ENCODE data around the gene GLRX3.
"Not testable (repeated sequence)": the region's sequence is repeated elsewhere in the genome, so short reads cannot be mapped to it uniquely, and the experiment has no call there.

GLRX3 gene

DNA sequence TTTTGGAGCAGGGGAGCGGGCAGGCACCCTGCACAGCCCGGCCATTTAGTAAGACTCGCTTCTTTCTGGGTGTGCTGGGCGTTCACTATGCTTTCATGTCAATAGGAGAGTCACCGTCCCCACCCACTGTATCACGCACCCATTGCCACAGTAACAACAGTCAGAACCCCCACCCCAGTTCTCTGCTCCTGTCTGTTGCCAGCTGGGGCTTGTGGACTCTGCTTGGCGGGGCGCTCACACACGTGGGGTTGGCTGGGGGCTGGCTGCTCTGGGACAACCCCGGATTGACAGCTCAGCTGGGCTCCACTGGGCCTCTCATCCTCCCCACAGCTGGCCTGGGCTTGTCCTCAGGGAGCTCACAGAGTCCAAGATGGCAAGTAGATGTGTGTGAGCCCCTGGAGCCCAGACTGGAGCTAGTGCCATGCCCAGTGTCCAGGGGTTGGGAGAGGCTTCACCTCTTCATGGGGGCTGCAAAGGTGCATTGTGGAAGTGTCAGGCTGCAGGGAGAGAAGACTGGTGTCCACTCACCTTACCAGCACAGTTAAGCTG, 59.6 kb downstream of the GLRX3 start:
- DNase-seq (no peak), ATAC-seq (replicated peaks) (no peak)
- Mint-ChIP-seq H3K36me3 (ENCODE audit: insufficient read depth) (peaks cover 4% of the 10 kb centered on the region), H3K27me3 (peaks cover 0 to 10% of the 10 kb centered on the region in 2 donors), H3K27ac (peak overlapping the region in 1 of 2 donors; percentile 39), H3K4me3 (no peak overlapping the region), H3K4me1 (ENCODE audit: low read depth in 2 of 2) (peaks cover 3 to 5% of the 10 kb centered on the region in 2 donors), H3K9me3 (no peaks in the 10 kb centered on the region)

DNA sequence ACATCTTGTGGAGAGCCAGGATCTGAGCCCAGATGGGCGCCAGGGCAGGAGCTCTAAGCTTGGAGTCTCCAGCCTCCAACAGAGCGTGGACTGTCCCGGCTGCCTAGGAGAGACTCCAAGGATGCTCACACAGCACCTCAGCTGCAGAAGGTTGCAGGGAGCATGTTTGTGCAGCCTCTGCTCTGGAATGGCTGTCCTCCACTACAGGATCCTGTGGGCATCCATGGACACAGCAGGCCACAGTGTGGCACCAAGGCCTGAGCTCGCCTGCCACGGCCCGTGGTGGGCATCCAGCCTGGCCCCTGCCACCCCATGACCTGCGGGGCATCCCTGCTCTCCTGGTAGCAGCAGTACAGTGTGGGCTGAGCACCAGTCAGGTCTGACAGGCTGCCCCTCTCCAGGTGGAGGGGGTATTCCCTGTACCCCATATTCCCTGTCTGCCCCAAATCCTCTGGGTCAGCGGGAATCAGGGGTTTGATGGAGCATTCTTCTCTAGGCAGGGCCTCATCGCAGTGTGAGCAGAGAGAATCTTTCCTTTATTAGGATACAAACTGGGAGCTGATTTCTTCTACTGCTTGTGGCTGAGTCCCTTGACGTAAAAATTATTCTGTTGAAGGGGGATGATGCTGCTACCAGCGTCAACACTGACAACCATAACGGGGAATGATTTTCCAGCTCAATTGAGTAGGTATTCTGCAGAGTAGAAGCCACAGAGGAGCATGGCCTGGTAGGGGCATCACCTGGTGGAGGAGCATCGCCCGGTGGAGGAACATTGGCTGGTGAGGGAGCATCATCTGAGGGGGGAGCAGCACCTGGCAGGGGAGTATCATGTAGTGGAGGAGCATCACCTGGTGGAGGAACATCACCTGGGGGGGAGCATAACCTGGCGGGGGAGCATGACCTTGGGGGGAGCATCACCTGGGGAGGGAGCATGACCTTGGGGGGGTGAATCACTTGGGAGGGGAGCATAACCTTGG, 60.6 kb downstream of the GLRX3 start:
- Mint-ChIP-seq H3K36me3 (ENCODE audit: insufficient read depth) (peaks cover under 1% of the 10 kb centered on the region), H3K4me1 (ENCODE audit: low read depth in 2 of 2) (peaks cover 0 to 2% of the 10 kb centered on the region in 2 donors), H3K4me3 (no peak overlapping the region), H3K9me3 (no peaks in the 10 kb centered on the region), H3K27ac (peak overlapping the region in 1 of 2 donors; percentile 44), H3K27me3 (peaks cover 0 to 3% of the 10 kb centered on the region in 2 donors)
- ATAC-seq (replicated peaks) (no peak), DNase-seq (no peak)

GRCh38 chr10:130198651-130199050, 62.5 kb downstream of the GLRX3 start:
- Mint-ChIP-seq H3K9me3 (no peaks in the 10 kb centered on the region), H3K4me3 (no peak overlapping the region), H3K27ac (no peak overlapping the region), H3K27me3 (no peaks in the 10 kb centered on the region), H3K36me3 (ENCODE audit: insufficient read depth) (no peaks in the 10 kb centered on the region), H3K4me1 (ENCODE audit: low read depth in 2 of 2) (no peaks in the 10 kb centered on the region)
- DNase-seq (no peak), ATAC-seq (replicated peaks) (no peak)

DNA sequence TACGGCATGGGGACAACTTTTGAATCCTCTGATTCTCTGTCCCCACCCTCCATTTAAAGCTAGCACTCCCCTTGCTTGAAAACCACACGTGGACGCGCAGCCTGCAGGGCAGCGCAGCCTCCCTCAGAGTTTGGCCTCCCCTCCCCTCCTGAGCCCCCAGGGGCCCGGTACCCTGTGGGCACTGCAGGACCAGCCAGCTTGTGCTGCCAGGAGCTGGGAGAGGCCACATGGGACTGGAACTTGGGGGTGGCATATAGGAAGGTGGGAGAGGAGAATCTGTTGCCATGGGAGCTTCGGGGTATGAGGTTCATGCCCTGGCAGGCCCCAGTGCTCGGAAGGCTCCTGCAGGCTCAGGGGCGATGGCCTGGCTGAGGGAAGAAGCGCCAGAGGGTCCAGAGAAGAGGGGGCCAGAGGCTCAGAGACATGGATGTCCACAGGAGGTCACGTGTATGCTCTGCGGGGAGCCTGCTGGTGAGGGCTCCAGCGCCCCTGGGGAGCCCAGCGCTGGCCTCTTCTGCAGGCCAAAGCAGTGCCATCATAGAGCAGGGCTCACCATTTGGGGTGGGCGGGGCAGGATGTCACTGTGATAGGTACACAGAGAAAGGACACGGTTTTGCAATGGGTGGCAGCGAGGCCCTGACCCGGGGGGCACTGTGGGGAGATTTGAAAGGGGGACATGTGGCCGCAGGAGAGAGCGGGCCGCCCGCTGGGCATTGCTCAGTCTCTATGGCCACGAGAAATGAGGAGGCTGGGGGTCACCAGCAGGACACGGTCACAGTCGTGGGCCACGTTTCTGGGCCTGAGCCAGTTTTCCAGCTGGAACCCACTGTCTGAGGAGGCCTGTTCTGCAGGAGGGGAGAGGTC, 64.2 kb downstream of the GLRX3 start:
- DNase-seq (no peak), ATAC-seq (replicated peaks) (no peak)
- Mint-ChIP-seq H3K9me3 (no peaks in the 10 kb centered on the region), H3K27me3 (no peaks in the 10 kb centered on the region), H3K4me3 (no peak overlapping the region), H3K4me1 (ENCODE audit: low read depth in 2 of 2) (no peaks in the 10 kb centered on the region), H3K36me3 (ENCODE audit: insufficient read depth) (no peaks in the 10 kb centered on the region), H3K27ac (no peak overlapping the region)

DNA sequence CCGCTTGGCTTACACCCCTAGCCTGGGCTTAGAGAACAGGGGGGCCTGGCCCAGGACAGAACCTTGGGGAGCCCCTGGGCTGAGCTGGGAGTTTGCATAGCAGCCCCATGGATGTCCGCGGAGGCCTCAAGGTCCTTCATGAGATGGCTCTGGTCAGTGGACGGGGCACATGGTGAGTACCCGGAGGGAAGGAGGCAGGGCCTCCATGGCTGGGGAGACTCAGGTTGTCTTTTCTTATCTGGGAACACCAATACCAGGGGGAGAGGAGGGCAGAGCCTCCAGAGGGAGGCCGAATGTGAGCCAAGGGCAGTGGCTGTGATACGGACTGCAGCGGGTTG, 64.8 kb downstream of the GLRX3 start:
- DNase-seq (no peak), ATAC-seq (replicated peaks) (no peak)
- Mint-ChIP-seq H3K4me3 (no peak overlapping the region), H3K4me1 (ENCODE audit: low read depth in 2 of 2) (no peaks in the 10 kb centered on the region), H3K36me3 (ENCODE audit: insufficient read depth) (no peaks in the 10 kb centered on the region), H3K27me3 (no peaks in the 10 kb centered on the region), H3K27ac (peak overlapping the region in 1 of 2 donors; percentile 35), H3K9me3 (no peaks in the 10 kb centered on the region)

DNA sequence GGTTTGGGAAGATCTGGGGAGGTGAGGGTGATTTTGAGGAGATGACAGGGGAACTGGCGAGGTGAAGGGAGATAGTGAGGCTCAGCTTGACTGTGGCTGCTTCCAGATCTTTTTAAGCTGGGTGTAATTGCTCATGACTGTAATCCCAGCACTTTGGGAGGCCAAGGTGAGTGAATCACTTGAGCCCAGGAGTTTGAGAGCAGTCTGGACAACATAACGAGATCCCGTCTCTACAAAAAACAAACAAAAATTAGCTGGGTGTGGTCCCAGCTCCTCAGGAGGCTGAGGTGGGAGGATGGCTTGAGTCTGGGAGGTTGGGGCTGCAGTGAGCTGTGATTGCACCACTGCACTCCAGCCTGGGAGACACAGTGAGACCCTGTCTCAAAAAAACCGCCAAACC, 66.0 kb downstream of the GLRX3 start:
- not testable (repeated sequence) for H3K9me3 Mint-ChIP-seq; H3K4me3 Mint-ChIP-seq; H3K27me3 Mint-ChIP-seq; ATAC-seq (replicated peaks); H3K36me3 Mint-ChIP-seq (ENCODE audit: insufficient read depth); DNase-seq; H3K4me1 Mint-ChIP-seq (ENCODE audit: low read depth in 2 of 2)
- H3K27ac Mint-ChIP-seq = peak overlapping the region in 1 of 2 donors; percentile 53

DNA sequence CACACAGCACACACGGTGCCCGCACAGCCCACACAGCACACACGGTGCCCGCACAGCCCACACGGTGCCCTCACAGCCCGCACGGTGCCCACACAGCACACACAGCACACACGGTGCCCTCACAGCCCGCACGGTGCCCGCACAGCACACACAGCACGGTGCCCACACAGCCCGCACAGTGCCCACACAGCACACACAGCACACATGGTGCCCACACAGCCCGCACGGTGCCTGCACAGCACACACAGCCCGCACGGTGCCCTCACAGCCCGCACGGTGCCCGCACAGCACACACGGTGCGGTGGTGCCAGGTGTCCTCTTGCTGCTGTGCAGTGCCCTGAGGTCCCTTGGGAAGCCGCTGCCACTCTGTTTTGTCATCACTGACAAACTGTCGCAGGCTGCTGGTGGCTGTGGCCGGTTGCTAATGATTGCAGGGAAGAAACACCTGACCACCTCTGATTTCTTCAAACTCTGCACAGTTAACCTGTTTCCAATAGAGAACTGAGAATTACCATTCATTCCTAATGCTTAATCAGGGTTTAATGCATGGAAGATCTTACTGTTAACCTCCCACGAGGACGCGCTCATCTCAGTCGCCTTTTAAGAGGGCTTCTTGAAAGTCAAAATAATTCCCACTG, 66.9 kb downstream of the GLRX3 start:
- ATAC-seq (replicated peaks) (no peak), DNase-seq (no peak)
- Mint-ChIP-seq H3K4me3 (no peak overlapping the region), H3K27me3 (no peaks in the 10 kb centered on the region), H3K36me3 (ENCODE audit: insufficient read depth) (no peaks in the 10 kb centered on the region), H3K9me3 (no peaks in the 10 kb centered on the region), H3K4me1 (ENCODE audit: low read depth in 2 of 2) (no peaks in the 10 kb centered on the region), H3K27ac (no peak overlapping the region)

- Mint-ChIP-seq H3K4me1 (ENCODE audit: low read depth in 2 of 2) (no peaks in the 10 kb centered on the region), H3K4me3 (no peak overlapping the region), H3K9me3 (no peaks in the 10 kb centered on the region), H3K36me3 (ENCODE audit: insufficient read depth) (no peaks in the 10 kb centered on the region), H3K27ac (no peak overlapping the region), H3K27me3 (no peaks in the 10 kb centered on the region)
- ATAC-seq (replicated peaks) = no peak
- DNase-seq = no peak
Observed at GRCh38 chr10:130203626-130204025, 67.4 kb downstream of the GLRX3 start.

- Mint-ChIP-seq H3K27me3 (no peaks in the 10 kb centered on the region), H3K4me3 (no peak overlapping the region), H3K9me3 (no peaks in the 10 kb centered on the region), H3K27ac (no peak overlapping the region), H3K4me1 (ENCODE audit: low read depth in 2 of 2) (no peaks in the 10 kb centered on the region), H3K36me3 (ENCODE audit: insufficient read depth) (no peaks in the 10 kb centered on the region)
- DNase-seq (no peak), ATAC-seq (replicated peaks) (no peak)
Observed at GRCh38 chr10:130206216-130206737, 70.1 kb downstream of the GLRX3 start.

- H3K4me3 Mint-ChIP-seq = no peak overlapping the region
- H3K36me3 Mint-ChIP-seq (ENCODE audit: insufficient read depth) = no peaks in the 10 kb centered on the region
- DNase-seq = no peak
- ATAC-seq (replicated peaks) = no peak
- no peaks in the 10 kb centered on the region for H3K4me1 Mint-ChIP-seq (ENCODE audit: low read depth in 2 of 2)
- H3K9me3 Mint-ChIP-seq = no peaks in the 10 kb centered on the region
- no peak overlapping the region for H3K27ac Mint-ChIP-seq
- H3K27me3 Mint-ChIP-seq = no peaks in the 10 kb centered on the region
Observed at GRCh38 chr10:130207205-130207604, 71.0 kb downstream of the GLRX3 start.

GRCh38 chr10:130208807-130209206, 72.6 kb downstream of the GLRX3 start:
- no peaks in the 10 kb centered on the region for H3K9me3 Mint-ChIP-seq
- no peak for ATAC-seq (replicated peaks)
- H3K4me3 Mint-ChIP-seq = no peak overlapping the region
- no peak overlapping the region for H3K27ac Mint-ChIP-seq
- H3K36me3 Mint-ChIP-seq (ENCODE audit: insufficient read depth) = no peaks in the 10 kb centered on the region
- DNase-seq = no peak
- H3K4me1 Mint-ChIP-seq (ENCODE audit: low read depth in 2 of 2) = no peaks in the 10 kb centered on the region
- no peaks in the 10 kb centered on the region for H3K27me3 Mint-ChIP-seq

DNA sequence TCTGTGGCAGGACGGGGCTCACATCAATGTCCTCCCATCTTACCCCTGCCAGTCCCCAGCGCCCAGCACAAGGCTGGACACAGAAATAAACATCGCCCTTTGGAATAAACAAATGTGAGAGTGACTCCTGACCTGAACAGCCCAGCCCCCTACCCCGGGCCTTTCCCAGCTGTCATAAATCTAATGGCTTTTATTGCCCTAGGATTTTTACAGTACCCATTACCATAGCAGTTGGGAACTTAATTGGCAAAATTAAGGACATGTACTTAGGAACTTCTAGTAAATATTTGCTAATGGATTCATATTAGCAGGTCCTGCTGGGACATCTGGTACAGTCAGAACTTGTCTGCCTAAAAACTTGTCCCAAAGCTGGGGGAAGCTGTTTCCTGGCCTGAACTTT, 76.6 kb downstream of the GLRX3 start:
- H3K27ac Mint-ChIP-seq = no peak overlapping the region
- no peaks in the 10 kb centered on the region for H3K4me1 Mint-ChIP-seq (ENCODE audit: low read depth in 2 of 2)
- no peak for ATAC-seq (replicated peaks)

More for the DNA sequence above, 76.6 kb downstream of the GLRX3 start:
- Mint-ChIP-seq H3K9me3 (no peaks in the 10 kb centered on the region), H3K27me3 (no peaks in the 10 kb centered on the region), H3K36me3 (ENCODE audit: insufficient read depth) (no peaks in the 10 kb centered on the region), H3K4me3 (no peak overlapping the region)
- no peak for DNase-seq

Data from effector memory CD8-positive, alpha-beta T cell (primary cell).